Duodenal mucosa (tissue), 2 donors: ENCODE data around the gene TRIM62.
"Not testable (repeated sequence)": the region's sequence is repeated elsewhere in the genome, so short reads cannot be mapped to it uniquely, and the experiment has no call there.

ENCODE experiments used
- H3K27ac ChIP-seq: one replicate; pipeline ENCODE4 v1.7.0; 2013; ENCODE audit warnings: low read depth, low read length
- H3K27me3 ChIP-seq, 2 donors: one replicate each; pipeline ENCODE4 v1.7.0; 2013; ENCODE audit warnings: low read length in 2 of 2, control low read depth in 1 of 2; ENCODE audit not compliant: insufficient read depth in 2 of 2, control insufficient read depth in 1 of 2
- H3K36me3 ChIP-seq, 2 donors: one replicate each; pipeline ENCODE4 v1.7.0; 2013; ENCODE audit warnings: low read length in 2 of 2, control low read depth in 1 of 2; ENCODE audit not compliant: insufficient read depth in 2 of 2, control insufficient read depth in 1 of 2
- H3K4me1 ChIP-seq, 2 donors: one replicate each; pipeline ENCODE4 v1.7.0; 2013; ENCODE audit warnings: low read length in 2 of 2, control low read depth in 1 of 2; ENCODE audit not compliant: insufficient read depth in 2 of 2, control insufficient read depth in 1 of 2
- H3K4me3 ChIP-seq, 2 donors: one replicate each; pipeline ENCODE4 v1.7.0; 2013; ENCODE audit warnings: low read length in 2 of 2, low read depth in 1 of 2
- H3K9ac ChIP-seq, 2 donors: one replicate each; pipeline ENCODE4 v1.7.0; 2013; ENCODE audit warnings: low read length in 2 of 2, low read depth in 1 of 2
- H3K9me3 ChIP-seq, 2 donors: one replicate each; pipeline ENCODE4 v1.7.0; 2013; ENCODE audit warnings: low read length in 2 of 2, control low read depth in 1 of 2; ENCODE audit not compliant: control insufficient read depth in 1 of 2

The TRIM62 gene

GRCh38 chr1:33140153-33141149 lies 41.4 kb downstream of the TRIM62 start:
- H3K27ac ChIP-seq = no peak overlapping the region
- no peaks in the 10 kb centered on the region for H3K27me3 ChIP-seq
- no peak overlapping the region for H3K4me3 ChIP-seq
- H3K9me3 ChIP-seq = no peaks in the 10 kb centered on the region
- H3K9ac ChIP-seq = no peak overlapping the region
- peaks cover 2 to 6% of the 10 kb centered on the region in 2 donors for H3K36me3 ChIP-seq
- H3K4me1 ChIP-seq = peaks cover 0 to 4% of the 10 kb centered on the region in 2 donors

- Histone ChIP-seq H3K27ac (no peak overlapping the region), H3K36me3 (no peaks in the 10 kb centered on the region), H3K4me3 (no peak overlapping the region), H3K27me3 (no peaks in the 10 kb centered on the region), H3K9me3 (no peaks in the 10 kb centered on the region), H3K9ac (no peak overlapping the region), H3K4me1 (no peaks in the 10 kb centered on the region)
These were observed 44.0 kb downstream of the TRIM62 start for GRCh38 chr1:33137800-33138199.

- not testable (repeated sequence) for H3K4me3 ChIP-seq, H3K36me3 ChIP-seq, H3K4me1 ChIP-seq, H3K27me3 ChIP-seq, H3K27ac ChIP-seq, H3K9me3 ChIP-seq, H3K9ac ChIP-seq
These were observed 45.8 kb downstream of the TRIM62 start for GRCh38 chr1:33136041-33136440.

DNA sequence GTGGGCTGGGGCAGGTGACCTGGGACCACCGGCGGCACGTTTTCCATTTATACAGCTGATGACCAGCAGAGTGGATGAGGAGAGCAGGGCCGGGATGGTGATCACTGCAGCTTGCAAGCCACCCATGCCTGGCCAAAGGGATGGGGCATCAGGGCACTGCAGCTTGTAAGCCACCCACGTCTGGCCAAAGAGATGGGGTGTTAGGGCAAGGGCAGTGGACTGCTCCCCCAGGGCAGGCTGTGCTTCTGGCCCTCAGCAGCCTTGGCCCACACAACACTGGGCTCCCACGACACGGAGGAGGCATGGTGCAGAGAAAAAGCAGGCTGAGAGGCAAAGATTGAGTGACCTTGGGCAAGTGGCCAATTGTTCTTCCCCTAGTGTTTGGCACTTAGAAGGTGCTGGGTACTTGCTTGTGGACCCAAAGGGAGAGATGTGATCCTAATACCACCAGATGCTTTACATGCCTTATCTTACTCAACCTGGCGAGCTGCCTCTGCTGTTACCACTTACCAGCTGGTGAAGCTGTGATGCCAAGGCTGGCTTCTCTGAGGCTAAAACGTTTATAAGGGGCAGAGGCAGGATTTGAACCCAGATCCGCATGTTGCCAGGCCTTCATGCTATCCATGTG lies 48.3 kb downstream of the TRIM62 start:
- H3K9me3 ChIP-seq = no peaks in the 10 kb centered on the region
- no peaks in the 10 kb centered on the region for H3K27me3 ChIP-seq
- no peak overlapping the region for H3K4me3 ChIP-seq
- H3K27ac ChIP-seq = no peak overlapping the region
- H3K9ac ChIP-seq = no peak overlapping the region
- H3K4me1 ChIP-seq = peaks cover 0 to 3% of the 10 kb centered on the region in 2 donors
- no peaks in the 10 kb centered on the region for H3K36me3 ChIP-seq

DNA sequence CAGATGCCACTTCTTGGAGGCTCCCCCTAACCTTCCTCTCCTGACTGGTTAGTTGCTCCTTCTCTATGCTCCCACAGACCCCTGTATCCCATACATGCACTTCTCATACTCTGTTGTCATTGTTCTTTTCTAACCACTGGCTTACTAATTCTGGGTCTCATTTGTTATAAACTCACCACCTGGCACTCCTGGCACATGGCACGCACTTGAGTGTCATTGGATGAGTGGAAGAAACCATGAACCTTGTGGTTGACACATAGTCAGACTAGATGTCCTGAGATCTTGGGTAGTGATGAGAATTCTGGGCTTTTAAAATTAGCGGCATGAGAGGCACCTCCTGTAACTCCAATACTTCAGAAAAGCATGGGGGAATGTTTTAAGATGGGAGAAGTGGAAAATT lies 49.3 kb downstream of the TRIM62 start:
- Histone ChIP-seq H3K9ac (no peak overlapping the region), H3K9me3 (no peaks in the 10 kb centered on the region), H3K36me3 (no peaks in the 10 kb centered on the region), H3K27ac (no peak overlapping the region), H3K4me3 (no peak overlapping the region), H3K4me1 (peaks cover 0 to 13% of the 10 kb centered on the region in 2 donors), H3K27me3 (no peaks in the 10 kb centered on the region)

- Histone ChIP-seq H3K27me3 (no peaks in the 10 kb centered on the region), H3K36me3 (no peaks in the 10 kb centered on the region), H3K9me3 (no peaks in the 10 kb centered on the region), H3K27ac (no peak overlapping the region), H3K4me1 (peaks cover 5 to 22% of the 10 kb centered on the region in 2 donors), H3K4me3 (no peak overlapping the region), H3K9ac (no peak overlapping the region)
These were observed 50.7 kb downstream of the TRIM62 start for GRCh38 chr1:33131191-33131590.

GRCh38 chr1:33130297-33130696 lies 51.5 kb downstream of the TRIM62 start:
- Histone ChIP-seq H3K9ac (no peak overlapping the region), H3K27me3 (no peaks in the 10 kb centered on the region), H3K4me3 (no peak overlapping the region), H3K27ac (no peak overlapping the region), H3K9me3 (no peaks in the 10 kb centered on the region), H3K4me1 (peaks cover 7 to 28% of the 10 kb centered on the region in 2 donors), H3K36me3 (no peaks in the 10 kb centered on the region)

GRCh38 chr1:33128781-33129180 lies 53.1 kb downstream of the TRIM62 start:
- H3K36me3 ChIP-seq = no peaks in the 10 kb centered on the region
- H3K4me3 ChIP-seq = no peak overlapping the region
- no peak overlapping the region for H3K27ac ChIP-seq
- no peaks in the 10 kb centered on the region for H3K9me3 ChIP-seq
- H3K9ac ChIP-seq = no peak overlapping the region
- no peaks in the 10 kb centered on the region for H3K27me3 ChIP-seq
- peaks cover 7 to 28% of the 10 kb centered on the region in 2 donors for H3K4me1 ChIP-seq

- H3K27me3 ChIP-seq = no peaks in the 10 kb centered on the region
- no peaks in the 10 kb centered on the region for H3K9me3 ChIP-seq
- H3K27ac ChIP-seq = peak overlapping the region; percentile 73
- peak overlapping the region; percentile 81 to 88 for H3K9ac ChIP-seq
- peak overlapping the region; percentile 96 for H3K4me3 ChIP-seq
- no peaks in the 10 kb centered on the region for H3K36me3 ChIP-seq
- H3K4me1 ChIP-seq = peaks cover 7 to 28% of the 10 kb centered on the region in 2 donors
These were observed 54.6 kb downstream of the TRIM62 start for GRCh38 chr1:33127001-33127823.
